Measurements from ENCODE around the gene BLCAP.
"Not testable (repeated sequence)": the region's sequence is repeated elsewhere in the genome, so short reads cannot be mapped to it uniquely, and the experiment has no call there.

Gene BLCAP

GRCh38 chr20:37505263-37506151 lies 22.2 kb downstream of the BLCAP start:
- TF ChIP-seq GATA1 (IDR thresholded peaks at IDR 0.05; ENCODE audit: low read depth, low read length), result no peak
- no peak for TF ChIP-seq POLR2A (IDR thresholded peaks at IDR 0.05; ENCODE audit: low read length)
- no peak for DNase-seq

DNA sequence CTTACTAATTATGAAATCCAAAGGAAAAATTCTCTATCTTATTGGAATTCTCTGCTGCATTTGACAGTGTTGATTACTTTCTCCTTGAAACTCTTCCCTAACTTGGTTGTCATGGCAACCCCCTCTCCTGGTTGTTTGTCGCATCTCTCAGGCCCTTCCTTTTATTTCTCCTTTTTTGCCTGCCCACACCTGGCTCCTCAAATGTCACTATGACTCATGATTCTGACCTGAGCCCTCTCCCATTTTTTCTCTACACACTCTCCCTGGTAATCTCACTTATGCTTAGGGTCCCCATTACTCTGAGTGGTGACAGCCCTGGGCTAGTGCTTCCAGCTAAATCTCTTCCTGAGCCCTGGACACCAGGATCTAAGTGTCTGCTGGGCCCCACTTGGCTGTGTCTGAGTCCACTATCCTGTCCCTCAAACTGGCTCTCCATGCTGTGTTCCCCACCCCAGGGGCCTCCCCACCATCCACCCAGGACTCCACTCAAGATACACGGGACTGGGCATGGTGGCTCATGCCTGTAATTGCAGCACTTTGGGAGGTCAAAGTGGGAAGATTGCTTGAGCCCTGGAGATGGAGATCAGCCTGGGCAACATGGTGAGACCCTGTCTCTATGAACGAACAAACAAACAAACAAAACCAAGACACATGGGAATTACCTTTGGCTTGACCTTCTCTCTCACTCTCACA lies 23.1 kb downstream of the BLCAP start:
- TF ChIP-seq GATA1 (IDR thresholded peaks at IDR 0.05; ENCODE audit: low read depth, low read length), result no peak
- TF ChIP-seq POLR2A (IDR thresholded peaks at IDR 0.05; ENCODE audit: low read length), result no peak
- DNase-seq, result no peak

DNA sequence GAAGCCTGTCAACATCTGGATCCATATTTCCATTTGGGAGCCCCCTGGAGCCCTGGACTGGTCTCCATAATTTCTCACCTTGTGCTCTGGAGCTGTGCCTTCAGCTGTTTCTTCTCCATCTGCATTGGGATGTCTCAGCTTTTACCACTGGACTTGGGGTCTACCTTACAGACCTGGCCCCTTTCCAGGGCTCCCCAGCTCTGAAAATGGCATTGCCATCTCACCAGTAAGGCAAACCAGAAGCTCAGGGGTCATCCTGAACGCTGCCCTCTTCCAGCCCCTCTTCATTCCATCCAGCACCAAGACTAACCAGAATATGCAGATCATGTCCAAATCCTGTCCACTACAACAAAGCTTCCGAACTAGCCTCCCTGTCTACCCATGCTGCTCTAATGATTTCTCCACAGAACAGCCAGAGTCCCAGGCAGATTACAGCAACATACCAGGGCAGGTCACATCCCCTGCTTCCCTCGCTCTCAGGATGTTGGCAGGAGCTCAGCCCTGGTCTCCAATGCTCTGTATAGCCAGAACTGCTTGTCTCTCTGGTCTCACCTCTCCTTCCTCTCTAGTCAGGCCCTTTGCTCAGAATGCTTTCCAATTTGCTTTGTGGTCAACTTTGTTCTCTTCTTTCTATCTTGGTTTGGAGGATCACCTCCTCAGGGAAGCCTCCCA lies 24.3 kb downstream of the BLCAP start:
- DNase-seq, result no peak
- TF ChIP-seq GATA1 (IDR thresholded peaks at IDR 0.05; ENCODE audit: low read depth, low read length) (no peak), POLR2A (IDR thresholded peaks at IDR 0.05; ENCODE audit: low read length) (no peak)

DNA sequence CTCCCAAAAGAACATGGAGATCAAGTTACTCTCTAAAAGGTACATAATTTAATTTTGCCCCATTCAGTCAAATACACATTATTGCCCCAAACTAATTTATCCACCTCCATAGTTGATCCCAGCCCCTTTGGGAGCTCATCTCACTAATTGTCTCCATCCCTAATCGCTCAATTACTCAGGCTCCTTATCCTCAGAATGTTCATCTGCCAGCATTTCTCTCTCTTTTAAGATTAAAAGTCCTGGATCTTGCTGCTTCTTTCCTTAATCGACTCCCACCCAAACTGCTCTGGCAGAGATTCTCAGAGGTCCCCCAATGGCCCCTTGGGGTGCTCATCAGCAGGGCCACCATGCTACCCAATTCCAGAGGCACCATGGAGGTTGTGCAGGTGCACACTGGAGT lies 25.0 kb downstream of the BLCAP start:
- no peak for TF ChIP-seq POLR2A (IDR thresholded peaks at IDR 0.05; ENCODE audit: low read length)
- TF ChIP-seq GATA1 (IDR thresholded peaks at IDR 0.05; ENCODE audit: low read depth, low read length), result no peak
- no peak for DNase-seq

DNA sequence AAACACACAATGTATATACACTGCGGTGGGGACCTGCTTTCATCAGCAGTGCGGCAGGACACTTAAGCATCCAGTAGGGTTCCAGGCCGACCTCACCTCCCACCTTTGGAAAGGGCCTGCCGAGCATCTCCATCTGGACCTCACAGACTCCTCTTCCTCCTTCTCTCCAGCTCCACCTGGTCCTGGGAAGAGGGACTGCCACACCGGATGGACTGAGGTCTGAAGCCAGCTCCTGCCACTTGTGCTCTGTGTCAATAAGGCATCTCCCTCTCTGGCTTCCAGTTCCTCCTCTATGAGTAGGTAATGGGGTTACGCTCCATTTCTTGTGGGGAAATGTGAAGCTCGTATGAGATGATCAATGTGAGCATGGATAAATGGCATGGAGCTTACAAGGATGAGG lies 25.7 kb downstream of the BLCAP start:
- TF ChIP-seq GATA1 (IDR thresholded peaks at IDR 0.05; ENCODE audit: low read depth, low read length), result no peak
- TF ChIP-seq POLR2A (IDR thresholded peaks at IDR 0.05; ENCODE audit: low read length), result no peak
- DNase-seq, result no peak

GRCh38 chr20:37500311-37500710 lies 27.4 kb downstream of the BLCAP start:
- TF ChIP-seq POLR2A (IDR thresholded peaks at IDR 0.05; ENCODE audit: low read length), result no peak
- TF ChIP-seq GATA1 (IDR thresholded peaks at IDR 0.05; ENCODE audit: low read depth, low read length), result no peak

DNA sequence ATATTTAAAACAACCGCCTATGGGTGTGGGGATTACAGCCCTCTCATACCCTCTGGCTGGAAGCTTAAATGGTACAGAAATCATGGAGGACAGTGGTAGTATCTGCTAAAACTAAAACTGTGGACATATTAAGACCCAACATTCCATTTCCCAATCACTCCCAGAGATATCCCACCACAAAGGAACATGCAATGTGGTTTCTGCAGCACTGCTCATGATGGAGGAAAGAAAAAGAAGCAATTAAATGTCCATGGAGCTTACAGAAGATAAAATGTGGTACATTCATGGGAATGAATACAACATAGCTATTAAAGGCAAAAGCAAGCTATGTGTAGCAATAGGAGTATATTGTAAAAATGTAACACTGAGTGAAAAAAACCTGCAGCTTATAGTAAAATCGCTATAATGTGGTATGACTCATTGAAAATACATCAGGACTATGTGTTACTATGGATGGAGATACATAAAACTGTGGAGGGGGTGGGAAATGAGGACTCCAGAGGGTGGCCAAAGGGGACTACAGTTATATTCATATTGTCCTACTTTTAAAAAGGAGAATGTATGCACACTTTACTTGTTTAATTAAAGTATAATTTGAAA lies 29.5 kb downstream of the BLCAP start:
- DNase-seq, result no peak
- TF ChIP-seq GATA1 (IDR thresholded peaks at IDR 0.05; ENCODE audit: low read depth, low read length) (no peak), POLR2A (IDR thresholded peaks at IDR 0.05; ENCODE audit: low read length) (no peak)

More at GRCh38 chr20:37500311-37500710, 27.4 kb downstream of the BLCAP start:
- no peak for DNase-seq

DNA sequence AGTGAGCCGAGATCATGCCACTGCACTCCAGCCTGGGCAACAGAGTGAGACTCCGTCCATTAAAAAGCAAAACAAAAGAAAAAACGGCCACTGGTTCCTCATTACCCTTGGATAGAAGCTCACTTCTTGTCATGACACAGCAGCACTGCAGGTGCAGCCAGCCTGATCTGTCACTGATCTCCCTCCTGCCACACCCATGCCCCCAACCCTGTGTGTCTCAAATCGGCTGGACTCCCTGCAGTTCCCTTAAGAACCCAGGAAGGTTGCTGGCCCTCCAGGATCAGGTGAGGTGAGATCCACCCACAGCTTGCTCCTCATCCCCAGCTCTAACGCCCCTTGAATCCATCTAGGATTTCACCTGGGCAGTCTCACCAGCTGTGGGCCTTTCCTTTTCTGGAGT lies 32.9 kb downstream of the BLCAP start:
- no peak for TF ChIP-seq GATA1 (IDR thresholded peaks at IDR 0.05; ENCODE audit: low read depth, low read length)
- TF ChIP-seq POLR2A (IDR thresholded peaks at IDR 0.05; ENCODE audit: low read length), result no peak

DNA sequence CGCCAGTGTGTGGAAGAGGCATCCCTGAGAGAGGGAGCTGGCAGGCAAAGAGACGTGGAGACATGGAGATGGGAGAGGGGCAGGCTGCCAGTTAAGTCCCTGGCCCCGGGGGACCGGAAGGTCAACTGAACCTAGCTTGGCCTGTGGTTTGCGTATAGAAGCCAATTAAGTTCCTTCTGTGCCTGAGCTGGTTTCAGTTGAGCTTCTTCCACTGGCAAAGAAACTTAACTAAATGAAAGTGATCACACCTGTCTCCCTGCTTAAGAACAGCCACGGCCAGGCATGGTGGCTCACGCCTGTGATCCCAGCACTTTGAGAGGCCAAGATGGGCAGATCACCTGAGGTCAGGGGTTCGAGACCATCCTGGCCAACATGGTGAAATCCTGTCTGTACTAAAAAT lies 33.4 kb downstream of the BLCAP start:
- DNase-seq, result no peak
- no peak for TF ChIP-seq GATA1 (IDR thresholded peaks at IDR 0.05; ENCODE audit: low read depth, low read length)
- no peak for TF ChIP-seq POLR2A (IDR thresholded peaks at IDR 0.05; ENCODE audit: low read length)

More for the DNA sequence above, 32.9 kb downstream of the BLCAP start:
- no peak for DNase-seq

DNA sequence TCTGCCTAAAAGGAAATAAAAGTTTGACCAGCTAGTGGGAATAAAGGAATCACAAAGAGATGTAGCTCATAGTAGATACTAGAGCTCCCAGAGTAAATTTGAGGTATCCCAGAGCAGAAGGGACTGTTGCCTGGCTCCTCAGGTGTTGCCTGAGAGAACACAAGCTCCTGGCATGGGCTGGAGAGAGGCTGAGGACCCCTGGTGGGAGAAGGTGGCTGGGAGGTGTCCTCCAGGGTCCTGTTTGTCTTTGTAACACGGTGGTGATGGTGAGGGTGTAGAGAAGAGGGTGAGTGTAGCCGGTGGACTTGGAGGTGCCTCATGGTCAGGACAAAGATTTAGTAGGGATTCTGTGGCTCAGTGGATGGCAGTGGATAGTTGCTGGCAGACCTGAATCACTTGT lies 34.7 kb downstream of the BLCAP start:
- TF ChIP-seq GATA1 (IDR thresholded peaks at IDR 0.05; ENCODE audit: low read depth, low read length) (no peak), POLR2A (IDR thresholded peaks at IDR 0.05; ENCODE audit: low read length) (no peak)
- DNase-seq, result no peak

GRCh38 chr20:37492096-37492625 lies 35.5 kb downstream of the BLCAP start:
- TF ChIP-seq POLR2A (IDR thresholded peaks at IDR 0.05; ENCODE audit: low read length), result no peak
- no peak for TF ChIP-seq GATA1 (IDR thresholded peaks at IDR 0.05; ENCODE audit: low read depth, low read length)
- DNase-seq, result no peak

GRCh38 chr20:37490663-37491350 lies 36.9 kb downstream of the BLCAP start:
- DNase-seq, result no peak
- TF ChIP-seq GATA1 (IDR thresholded peaks at IDR 0.05; ENCODE audit: low read depth, low read length) (no peak), POLR2A (IDR thresholded peaks at IDR 0.05; ENCODE audit: low read length) (no peak)

GRCh38 chr20:37486209-37486608 lies 41.5 kb downstream of the BLCAP start:
- DNase-seq, result not testable (repeated sequence)

Measured in erythroblast (primary cell).